B cell (primary cell): Measurements from ENCODE around the gene SIGMAR1. TPM values are rescaled to one million over a fixed set of nuclear protein-coding genes. Genes with fewer than 3 reads are reported as not detected.

Source experiments
- ATAC-seq: fragments of 200-7000 bp; cut with Tn5 transposase; one replicate; pipeline ENCODE4 v1.10.0; 2021; ENCODE audit warnings: low read depth, mild to moderate bottlenecking, moderate number of reproducible peaks, moderate library complexity
- CTCF ChIA-PET: fragments of 350-600 bp; sonication (Branson Sonifier 250); formaldehyde crosslinking; loops from one replicate; lab custom pipeline; 2021; ENCODE audit warnings: antibody characterized with exemption, inconsistent platforms; lab: Charles Lee
- POLR2A ChIA-PET: fragments of 350-600 bp; sonication (Branson Sonifier 250); formaldehyde crosslinking; loops from one replicate; lab custom pipeline; 2021; ENCODE audit warnings: antibody characterized with exemption; lab: Charles Lee
- DNase-seq: peaks from one replicate; pipeline ENCODE4 v3.0.0; 2013
- H2AFZ ChIP-seq: 2 replicates; pipeline ENCODE4 v1.6.1; 2012; ENCODE audit warnings: mild to moderate bottlenecking, low read depth, low read length; ENCODE audit not compliant: insufficient read depth, poor library complexity, severe bottlenecking
- H3K27ac ChIP-seq, 2 donors: 1 replicate in 1 of 2; 2 replicates in 1 of 2; pipeline ENCODE4 v1.5.1; 2012 to 2013; ENCODE audit warnings: low read length in 2 of 2, mild to moderate bottlenecking in 2 of 2, moderate library complexity in 1 of 2
- H3K27me3 ChIP-seq, 4 experiments: fragments of 200-600 bp in 1 of 4; sonication (generic) in 1 of 4; replicated peaks in 1 of 4; 1 replicate in 2 of 4; 2 replicates in 2 of 4; pipeline versions ENCODE4 v1.6.1 to v1.7.0; 2013 to 2016; ENCODE audit warnings: low read length in 3 of 4, mild to moderate bottlenecking in 2 of 4, mixed read lengths in 1 of 4, moderate library complexity in 1 of 4; ENCODE audit not compliant: insufficient read depth in 4 of 4, control insufficient read depth in 3 of 4; ENCODE audit errors: control extremely low read depth in 1 of 4
- H3K36me3 ChIP-seq, 2 experiments: replicated peaks in 1 of 2; 1 replicate in 1 of 2; 2 replicates in 1 of 2; pipeline versions ENCODE4 v1.6.1 to v1.7.1; 2013; ENCODE audit warnings: low read length in 1 of 2; ENCODE audit not compliant: insufficient read depth in 2 of 2, control insufficient read depth in 1 of 2; ENCODE audit errors: control extremely low read depth in 1 of 2, extremely low read depth in 1 of 2
- H3K4me1 ChIP-seq, 2 donors: fragments of 200-600 bp in 1 of 2; sonication (generic) in 1 of 2; 1 replicate in 1 of 2; 2 replicates in 1 of 2; pipeline versions ENCODE4 v1.5.1 to v1.6.1; 2013 to 2017; ENCODE audit warnings: low read length in 2 of 2; ENCODE audit not compliant: control insufficient read depth in 2 of 2, insufficient read depth in 2 of 2
- H3K4me2 ChIP-seq: replicated peaks from 2 replicates; pipeline ENCODE3; 2012; ENCODE audit warnings: mild to moderate bottlenecking, low read depth, low read length; ENCODE audit not compliant: poor library complexity, severe bottlenecking
- H3K4me3 ChIP-seq, 5 experiments: fragments of 200-600 bp in 1 of 5; sonication (generic) in 1 of 5; 1 replicate in 3 of 5; 2 replicates in 2 of 5; pipeline versions ENCODE4 v1.5.1 to v1.7.0; 2011 to 2016; ENCODE audit warnings: low read length in 4 of 5, mild to moderate bottlenecking in 4 of 5, low read depth in 2 of 5, control low read depth in 1 of 5, moderate library complexity in 1 of 5; ENCODE audit not compliant: insufficient read depth in 1 of 5; ENCODE audit errors: control extremely low read depth in 1 of 5, extremely low read depth in 1 of 5
- H3K79me2 ChIP-seq: fragments of 200-600 bp; sonication (generic); one replicate; pipeline ENCODE4 v1.6.0; 2016; ENCODE audit warnings: low read length; ENCODE audit not compliant: control insufficient read depth, insufficient read depth
- H3K9ac ChIP-seq: fragments of 200-600 bp; sonication (generic); 2 replicates; pipeline ENCODE4 v1.6.1; 2017; ENCODE audit warnings: mild to moderate bottlenecking, low read length, moderate library complexity
- H3K9me3 ChIP-seq, 3 donors: one replicate each; pipeline versions ENCODE4 v1.6.1 to v1.7.1; 2013; ENCODE audit warnings: low read length in 2 of 3; ENCODE audit not compliant: control insufficient read depth in 2 of 3, insufficient read depth in 1 of 3; ENCODE audit errors: control extremely low read depth in 1 of 3
- H4K20me1 ChIP-seq: 2 replicates; pipeline ENCODE4 v1.6.0; 2012; ENCODE audit warnings: mild to moderate bottlenecking, low read length; ENCODE audit not compliant: insufficient read depth, control insufficient read depth, poor library complexity, severe bottlenecking
- H3K27ac Mint-ChIP-seq: one replicate; pipeline ENCODE4 v1.8.0; 2021; ENCODE audit warnings: mixed read lengths
- H3K27me3 Mint-ChIP-seq: one replicate; pipeline ENCODE4 v1.8.0; 2021; ENCODE audit warnings: mixed read lengths
- H3K4me1 Mint-ChIP-seq: one replicate; pipeline ENCODE4 v1.8.0; 2021; ENCODE audit warnings: mixed read lengths
- H3K4me3 Mint-ChIP-seq: one replicate; pipeline ENCODE4 v1.8.0; 2021; ENCODE audit warnings: mixed read lengths
- H3K9me3 Mint-ChIP-seq: one replicate; pipeline ENCODE4 v1.8.0; 2022; ENCODE audit warnings: mixed read lengths; ENCODE audit not compliant: insufficient read depth
- EZH2 ChIP-seq: IDR thresholded peaks from 2 replicates; pipeline ENCODE4 v1.6.1; 2012; ENCODE audit warnings: borderline replicate concordance, low read depth, mild to moderate bottlenecking, moderate library complexity, low read length; ENCODE audit not compliant: insufficient read depth, poor library complexity, severe bottlenecking
- WGBS: methylation state at CpG from one replicate; pipeline ENCODE4 v1.1.5; 2013; ENCODE audit warnings: missing lambda C conversion rate; ENCODE audit not compliant: insufficient coverage; 5-methylcytosine and 5-hydroxymethylcytosine counted together
- intact Hi-C: fragments of 100-400 bp; cut with micrococcal nuclease; formaldehyde crosslinking; loops from one replicate; pipeline ENCODE4 v1.10.0; 2022
- polyA plus RNA-seq: library from polyadenylated mRNA; depleted of rRNA; stranded (reverse); fragments of >200 nt; gene quantifications from 2 replicates; pipeline ENCODE4 v1.2.3, GENCODE V29; 2012
- total RNA-seq, 2 donors: library from RNA; stranded (reverse); fragments of 120-200 nt in 1 of 2; gene quantifications; 1 replicate in 1 of 2; 2 replicates in 1 of 2; pipeline versions ENCODE4 v1.2.3 to v1.2.4, GENCODE V29; 2013 to 2022
- TF ChIP-seq, protein P1 (sequence below): fragments of 200-600 bp; IDR thresholded peaks from one replicate; pipeline ENCODE4 v1.8.0; 2022; ENCODE audit warnings: antibody characterized with exemption, mild to moderate bottlenecking

Gene SIGMAR1
- total and polyA plus RNA-seq, 2 donors (not counting 1 experiment from before 2014, with no cell fraction given): 21.4 to 30.7 TPM

GRCh38 chr9:34591248-34591916 lies 46.2 kb downstream of the SIGMAR1 start:
- TF ChIP-seq, protein P1, sequence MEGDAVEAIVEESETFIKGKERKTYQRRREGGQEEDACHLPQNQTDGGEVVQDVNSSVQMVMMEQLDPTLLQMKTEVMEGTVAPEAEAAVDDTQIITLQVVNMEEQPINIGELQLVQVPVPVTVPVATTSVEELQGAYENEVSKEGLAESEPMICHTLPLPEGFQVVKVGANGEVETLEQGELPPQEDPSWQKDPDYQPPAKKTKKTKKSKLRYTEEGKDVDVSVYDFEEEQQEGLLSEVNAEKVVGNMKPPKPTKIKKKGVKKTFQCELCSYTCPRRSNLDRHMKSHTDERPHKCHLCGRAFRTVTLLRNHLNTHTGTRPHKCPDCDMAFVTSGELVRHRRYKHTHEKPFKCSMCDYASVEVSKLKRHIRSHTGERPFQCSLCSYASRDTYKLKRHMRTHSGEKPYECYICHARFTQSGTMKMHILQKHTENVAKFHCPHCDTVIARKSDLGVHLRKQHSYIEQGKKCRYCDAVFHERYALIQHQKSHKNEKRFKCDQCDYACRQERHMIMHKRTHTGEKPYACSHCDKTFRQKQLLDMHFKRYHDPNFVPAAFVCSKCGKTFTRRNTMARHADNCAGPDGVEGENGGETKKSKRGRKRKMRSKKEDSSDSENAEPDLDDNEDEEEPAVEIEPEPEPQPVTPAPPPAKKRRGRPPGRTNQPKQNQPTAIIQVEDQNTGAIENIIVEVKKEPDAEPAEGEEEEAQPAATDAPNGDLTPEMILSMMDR: peak; percentile 95
- peak; percentile 23 for TF ChIP-seq EZH2
- no peaks in the 10 kb centered on the region for H3K36me3 ChIP-seq
- peak overlapping the region; percentile 38 to 73 (median 48) for H3K4me3 ChIP-seq
- POLR2A ChIA-PET: no interaction called here
- peaks cover 40 to 49% of the 10 kb centered on the region in 2 donors for H3K4me1 ChIP-seq
- CTCF ChIA-PET: interaction anchor here (0.6 to 2.7 kb wide), 23 partner anchors 9 to 968 kb away, joined by 3 to 30 read pairs (median 4); no protein-coding TSS in a partner anchor
- Mint-ChIP-seq H3K27me3 (peaks cover 75% of the 10 kb centered on the region), H3K4me3 (peak overlapping the region; percentile 81), H3K4me1 (peaks cover 37% of the 10 kb centered on the region), H3K9me3 (no peaks in the 10 kb centered on the region), H3K27ac (no peak overlapping the region)
- H3K27me3 ChIP-seq: peaks cover 0 to 81% (median 60%) of the 10 kb centered on the region in 4 experiments
- H3K27ac ChIP-seq: no peak overlapping the region
- peak overlapping the region; percentile 99 for H3K4me2 ChIP-seq
- H3K9me3 ChIP-seq: peaks cover 0 to 26% (median 0%) of the 10 kb centered on the region in 3 donors
- H2AFZ ChIP-seq: peak overlapping the region; percentile 77
- intact Hi-C loops: loop anchor here (1.0 to 10.0 kb wide), 5 partner anchors 43 to 967 kb away; no protein-coding TSS in a partner anchor
- ATAC-seq (peak; percentile 92), DNase-seq (peak; percentile 85)
- no peaks in the 10 kb centered on the region for H3K79me2 ChIP-seq
- WGBS: 1% methylated on average over 59 of the region's 60 CpGs
- peak overlapping the region; percentile 79 for H3K9ac ChIP-seq
- H4K20me1 ChIP-seq: no peaks in the 10 kb centered on the region
